Measurements from ENCODE around the gene RFX5. TPM values are rescaled to one million over a fixed set of nuclear protein-coding genes. Genes with fewer than 3 reads are reported as not detected.

RFX5 gene
- total RNA-seq, 1 experiment from 2014 or later, result 52.7 TPM

DNA sequence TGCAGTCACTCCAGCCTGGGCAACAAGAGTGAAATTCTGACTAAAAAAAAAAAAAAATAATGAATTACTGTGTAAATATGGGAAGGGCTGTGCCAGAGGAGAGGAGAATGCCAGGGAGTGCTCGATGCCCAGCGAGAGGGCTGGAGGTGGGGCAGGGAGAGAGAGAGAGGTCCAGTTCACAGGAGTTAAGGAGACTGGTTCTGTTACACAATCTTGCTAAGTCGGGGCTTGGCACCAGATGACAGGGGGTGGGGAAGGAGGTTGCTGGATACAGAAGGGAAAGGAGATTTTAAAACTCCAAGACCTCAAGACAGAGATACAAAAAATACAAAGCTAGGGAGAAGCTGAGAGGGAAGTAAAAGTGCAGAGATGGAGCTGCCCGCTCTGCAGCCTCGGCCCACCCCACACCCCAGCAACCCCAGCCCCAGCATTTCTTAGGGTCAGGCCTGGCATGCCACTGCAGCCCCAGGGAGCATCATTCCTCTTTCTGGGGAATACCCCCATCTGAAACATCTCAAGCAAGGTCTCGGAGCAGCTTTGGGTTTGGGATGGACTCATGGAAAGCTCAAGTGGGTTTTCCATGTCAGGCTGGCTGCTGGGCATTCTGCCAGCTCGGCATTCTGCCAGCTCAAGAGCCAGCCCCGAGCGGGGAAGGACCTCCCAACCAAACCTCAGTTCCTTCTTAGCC lies 24.5 kb upstream of the RFX5 start:
- Histone ChIP-seq H3K9me2 (ENCODE audit: insufficient read depth) (no peaks in the 10 kb centered on the region), H3K36me3 (ENCODE audit: control insufficient read depth in 1 of 2, insufficient read depth in 2 of 2, low read length in 2 of 2) (no peaks in the 10 kb centered on the region), H3K27ac (ENCODE audit: low read depth, low read length) (no peak overlapping the region), H3K9ac (ENCODE audit: low read length) (no peak overlapping the region), H4K20me1 (ENCODE audit: insufficient read depth) (no peaks in the 10 kb centered on the region), H3K4me3 (replicated peaks in 1 of 2; ENCODE audit: low read depth in 1 of 2, low read length in 2 of 2) (no peak overlapping the region), H3K4me2 (ENCODE audit: low read length) (no peak overlapping the region), H3K4me1 (ENCODE audit: control insufficient read depth in 1 of 2, insufficient read depth in 2 of 2, low read length in 2 of 2) (peaks cover 0 to 2% of the 10 kb centered on the region in 2 experiments; a peak in 1 of 4 replicates), H3K79me2 (ENCODE audit: insufficient read depth, low read length) (no peaks in the 10 kb centered on the region), H3K27me3 (ENCODE audit: insufficient read depth, low read length) (no peaks in the 10 kb centered on the region), H3K9me3 (ENCODE audit: control insufficient read depth in 1 of 2, insufficient read depth in 1 of 2, low read depth in 1 of 2, low read length in 2 of 2) (no peaks in the 10 kb centered on the region), H2AFZ (ENCODE audit: low read depth, low read length, poor library complexity, severe bottlenecking) (no peak overlapping the region)
- no TSS peak for BruUV-seq (replicated peaks)
- no peak for DNase-seq (ENCODE audit: low read depth, low spot score)
- ATAC-seq, result no peak
- ChIA-PET RAD21 (ENCODE audit: low non-redundant PET in 1 of 2, low total read pairs in 2 of 2, uncharacterized antibody in 2 of 2, unreplicated experiment in 2 of 2) (no interaction called here), POLR2A (interaction anchor here (0.6 kb wide), 1 partner anchor 22 kb away, joined by 4 read pairs; no protein-coding TSS in a partner anchor), CTCF (no interaction called here)
- no peak for TF ChIP-seq SRF (IDR thresholded peaks at IDR 0.05; ENCODE audit: low read depth)
- TF ChIP-seq ZFX (IDR thresholded peaks at IDR 0.05), result no peak
- TF ChIP-seq CBX3 (IDR thresholded peaks at IDR 0.05; ENCODE audit: low read depth), result no peak
- no peak for TF ChIP-seq EZH2 (IDR thresholded peaks at IDR 0.05)
- no peak for TF ChIP-seq SP1 (IDR thresholded peaks at IDR 0.05; ENCODE audit: low read depth)
- TF ChIP-seq ELF1 (IDR thresholded peaks at IDR 0.05; ENCODE audit: borderline replicate concordance, low read depth), result no peak
- TF ChIP-seq YY1 (IDR thresholded peaks at IDR 0.05; ENCODE audit: extremely low read depth, insufficient replicate concordance, low read depth, low read length), result no peak
- TF ChIP-seq, protein P1, sequence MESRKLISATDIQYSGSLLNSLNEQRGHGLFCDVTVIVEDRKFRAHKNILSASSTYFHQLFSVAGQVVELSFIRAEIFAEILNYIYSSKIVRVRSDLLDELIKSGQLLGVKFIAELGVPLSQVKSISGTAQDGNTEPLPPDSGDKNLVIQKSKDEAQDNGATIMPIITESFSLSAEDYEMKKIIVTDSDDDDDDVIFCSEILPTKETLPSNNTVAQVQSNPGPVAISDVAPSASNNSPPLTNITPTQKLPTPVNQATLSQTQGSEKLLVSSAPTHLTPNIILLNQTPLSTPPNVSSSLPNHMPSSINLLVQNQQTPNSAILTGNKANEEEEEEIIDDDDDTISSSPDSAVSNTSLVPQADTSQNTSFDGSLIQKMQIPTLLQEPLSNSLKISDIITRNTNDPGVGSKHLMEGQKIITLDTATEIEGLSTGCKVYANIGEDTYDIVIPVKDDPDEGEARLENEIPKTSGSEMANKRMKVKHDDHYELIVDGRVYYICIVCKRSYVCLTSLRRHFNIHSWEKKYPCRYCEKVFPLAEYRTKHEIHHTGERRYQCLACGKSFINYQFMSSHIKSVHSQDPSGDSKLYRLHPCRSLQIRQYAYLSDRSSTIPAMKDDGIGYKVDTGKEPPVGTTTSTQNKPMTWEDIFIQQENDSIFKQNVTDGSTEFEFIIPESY (IDR thresholded peaks at IDR 0.05; ENCODE audit: extremely low read depth, insufficient replicate concordance, low read length), result no peak
- TF ChIP-seq, protein P2, sequence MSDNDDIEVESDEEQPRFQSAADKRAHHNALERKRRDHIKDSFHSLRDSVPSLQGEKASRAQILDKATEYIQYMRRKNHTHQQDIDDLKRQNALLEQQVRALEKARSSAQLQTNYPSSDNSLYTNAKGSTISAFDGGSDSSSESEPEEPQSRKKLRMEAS (IDR thresholded peaks at IDR 0.05), result no peak
- intact Hi-C loops (cut with micrococcal nuclease), result no loop called here

Data from HCT116 (cell line).